Activated CD4-positive, alpha-beta T cell treated with anti-CD3 and anti-CD28 coated beads, Interleukin-2, amount 50 U/mL, for 1 hour (primary cell): ENCODE results near the gene KLHL36.
"Not testable (repeated sequence)": the region's sequence is repeated elsewhere in the genome, so short reads cannot be mapped to it uniquely, and the experiment has no call there.

ENCODE experiments used
- DNase-seq: peaks from one replicate; pipeline ENCODE4 v3.0.0-alpha.2; 2020

The KLHL36 gene

GRCh38 chr16:84673561-84673960 lies 25.2 kb downstream of the KLHL36 start:
- no peak for DNase-seq

- no peak for DNase-seq
Observed at GRCh38 chr16:84675423-84675822, 27.1 kb downstream of the KLHL36 start.

- no peak for DNase-seq
Observed at GRCh38 chr16:84675884-84676283, 27.6 kb downstream of the KLHL36 start.

GRCh38 chr16:84677017-84677803 lies 28.9 kb downstream of the KLHL36 start:
- no peak for DNase-seq

GRCh38 chr16:84677849-84678248 lies 29.5 kb downstream of the KLHL36 start:
- DNase-seq, result no peak

- DNase-seq, result no peak
Observed at GRCh38 chr16:84678541-84678940, 30.2 kb downstream of the KLHL36 start.

GRCh38 chr16:84680165-84680842 lies 32.0 kb downstream of the KLHL36 start:
- DNase-seq, result no peak

- DNase-seq, result no peak
Observed at GRCh38 chr16:84680843-84681629, 32.7 kb downstream of the KLHL36 start.

GRCh38 chr16:84683691-84684591 lies 35.6 kb downstream of the KLHL36 start:
- DNase-seq, result no peak

GRCh38 chr16:84684592-84684965 lies 36.3 kb downstream of the KLHL36 start:
- no peak for DNase-seq

GRCh38 chr16:84685210-84685609 lies 36.9 kb downstream of the KLHL36 start:
- no peak for DNase-seq

GRCh38 chr16:84686707-84687298 lies 38.5 kb downstream of the KLHL36 start:
- DNase-seq, result no peak

- no peak for DNase-seq
Observed at GRCh38 chr16:84687715-84688114, 39.4 kb downstream of the KLHL36 start.

- DNase-seq, result not testable (repeated sequence)
Observed at GRCh38 chr16:84688163-84688562, 39.9 kb downstream of the KLHL36 start.

- no peak for DNase-seq
Observed at GRCh38 chr16:84689111-84689510, 40.8 kb downstream of the KLHL36 start.

GRCh38 chr16:84690088-84690819 lies 41.9 kb downstream of the KLHL36 start:
- DNase-seq, result no peak

- no peak for DNase-seq
Observed at GRCh38 chr16:84692451-84693214, 44.3 kb downstream of the KLHL36 start.

GRCh38 chr16:84693869-84694268 lies 45.6 kb downstream of the KLHL36 start:
- not testable (repeated sequence) for DNase-seq

GRCh38 chr16:84694980-84695379 lies 46.7 kb downstream of the KLHL36 start:
- no peak for DNase-seq

GRCh38 chr16:84699147-84699711 lies 50.9 kb downstream of the KLHL36 start:
- no peak for DNase-seq
